GM10266 (cell line): ENCODE measurements around the gene LEFTY2.
A peak's percentile ranks its signal among the peaks of the same experiment; 100 is the strongest.
"Not testable (repeated sequence)": the region's sequence is repeated elsewhere in the genome, so short reads cannot be mapped to it uniquely, and the experiment has no call there.

Source experiments
- DNase-seq: peaks from one replicate; pipeline ENCODE4 v3.0.0; 2012; ENCODE audit errors: extremely low spot score
- TF ChIP-seq, protein P1 (sequence below): IDR thresholded peaks from 2 replicates; pipeline ENCODE4 v1.5.1; 2012; ENCODE audit warnings: mild to moderate bottlenecking, low read depth; ENCODE audit not compliant: control insufficient read depth, insufficient read depth; ENCODE audit errors: missing control alignments

Gene LEFTY2

DNA sequence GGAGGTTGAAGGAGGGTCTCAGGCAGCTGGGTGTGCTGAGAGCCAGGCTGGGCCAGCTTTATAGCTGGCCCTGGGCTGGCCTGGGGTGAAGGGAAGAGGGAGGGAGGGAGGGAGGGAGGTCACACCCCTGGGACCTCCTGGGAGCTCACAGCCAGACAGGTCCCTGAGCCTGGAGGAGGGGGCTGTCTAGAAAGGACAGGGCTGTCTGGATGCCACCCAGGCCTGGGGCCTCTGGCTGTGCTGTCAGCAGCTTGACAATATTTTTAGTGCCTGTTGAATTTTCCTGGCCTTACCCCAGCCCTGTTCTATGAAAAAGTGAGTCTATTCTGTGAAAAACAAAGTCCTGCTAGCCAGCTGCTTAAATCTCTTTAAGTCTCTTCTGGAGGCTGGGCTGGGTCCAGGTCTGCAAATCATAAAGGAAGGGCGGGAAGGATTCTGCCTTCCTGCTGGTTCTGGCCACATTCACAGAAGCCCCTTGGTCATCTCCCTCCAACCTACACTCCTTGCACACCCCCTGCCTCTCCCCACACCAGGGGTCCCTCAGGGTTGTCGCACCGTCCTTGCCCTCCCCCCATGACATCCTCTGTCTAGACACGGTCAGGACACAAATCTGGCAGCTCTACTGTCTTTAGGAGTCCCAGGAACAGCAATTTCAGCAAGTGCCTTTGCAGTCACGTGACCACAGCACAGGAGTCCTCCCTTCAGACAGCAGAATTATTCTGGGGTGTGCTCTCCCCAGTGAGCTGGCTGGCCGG lies at the start of gene LEFTY2:
Gene LEFTY2 (minus strand): TSS at position 34 of the 755 bp plus-strand sequence. CDS start 80 bp downstream, outside the sequence.
- TF ChIP-seq, protein P1, sequence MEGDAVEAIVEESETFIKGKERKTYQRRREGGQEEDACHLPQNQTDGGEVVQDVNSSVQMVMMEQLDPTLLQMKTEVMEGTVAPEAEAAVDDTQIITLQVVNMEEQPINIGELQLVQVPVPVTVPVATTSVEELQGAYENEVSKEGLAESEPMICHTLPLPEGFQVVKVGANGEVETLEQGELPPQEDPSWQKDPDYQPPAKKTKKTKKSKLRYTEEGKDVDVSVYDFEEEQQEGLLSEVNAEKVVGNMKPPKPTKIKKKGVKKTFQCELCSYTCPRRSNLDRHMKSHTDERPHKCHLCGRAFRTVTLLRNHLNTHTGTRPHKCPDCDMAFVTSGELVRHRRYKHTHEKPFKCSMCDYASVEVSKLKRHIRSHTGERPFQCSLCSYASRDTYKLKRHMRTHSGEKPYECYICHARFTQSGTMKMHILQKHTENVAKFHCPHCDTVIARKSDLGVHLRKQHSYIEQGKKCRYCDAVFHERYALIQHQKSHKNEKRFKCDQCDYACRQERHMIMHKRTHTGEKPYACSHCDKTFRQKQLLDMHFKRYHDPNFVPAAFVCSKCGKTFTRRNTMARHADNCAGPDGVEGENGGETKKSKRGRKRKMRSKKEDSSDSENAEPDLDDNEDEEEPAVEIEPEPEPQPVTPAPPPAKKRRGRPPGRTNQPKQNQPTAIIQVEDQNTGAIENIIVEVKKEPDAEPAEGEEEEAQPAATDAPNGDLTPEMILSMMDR = no peak
- DNase-seq = no peak

DNA sequence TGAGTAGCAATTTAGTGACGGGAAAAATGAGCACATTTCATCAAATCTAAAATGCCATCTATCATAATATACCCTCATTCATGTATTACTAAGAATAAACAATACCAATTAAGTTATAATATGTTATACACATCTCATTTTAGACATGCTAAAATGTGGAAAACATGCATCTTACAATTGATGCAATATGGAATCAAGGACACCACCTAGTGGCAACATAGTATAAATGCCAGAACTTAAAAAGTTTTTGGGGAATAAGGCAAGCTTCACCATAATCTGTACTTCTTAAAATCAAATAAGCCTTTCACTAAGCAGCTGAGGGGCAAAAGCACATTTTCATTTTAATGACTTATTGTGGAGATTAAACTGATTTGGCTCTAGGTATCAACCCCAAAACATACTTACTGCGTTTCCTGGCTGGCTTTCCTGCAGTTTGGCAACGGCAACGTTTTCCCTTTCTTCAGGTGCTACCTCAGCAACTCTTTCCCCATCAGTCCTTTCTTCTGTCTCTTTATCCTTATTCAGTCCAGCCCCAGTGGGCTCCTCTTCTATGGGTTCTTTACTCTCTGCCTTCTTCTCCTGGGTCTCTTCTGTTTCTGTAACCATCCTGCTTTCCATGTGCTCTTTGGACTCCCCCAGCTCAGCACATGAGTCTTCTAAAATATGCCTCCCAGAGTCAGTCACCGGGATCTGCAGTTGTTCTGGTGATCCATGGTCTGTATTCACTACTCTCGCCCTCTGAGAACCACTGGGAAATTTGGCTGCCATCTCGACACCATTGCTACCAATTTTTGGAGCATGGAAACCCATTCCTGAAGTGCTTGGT lies 46.7 kb upstream of the LEFTY2 start:
- no peak for DNase-seq
- TF ChIP-seq, protein P1 = peak; percentile 62

DNA sequence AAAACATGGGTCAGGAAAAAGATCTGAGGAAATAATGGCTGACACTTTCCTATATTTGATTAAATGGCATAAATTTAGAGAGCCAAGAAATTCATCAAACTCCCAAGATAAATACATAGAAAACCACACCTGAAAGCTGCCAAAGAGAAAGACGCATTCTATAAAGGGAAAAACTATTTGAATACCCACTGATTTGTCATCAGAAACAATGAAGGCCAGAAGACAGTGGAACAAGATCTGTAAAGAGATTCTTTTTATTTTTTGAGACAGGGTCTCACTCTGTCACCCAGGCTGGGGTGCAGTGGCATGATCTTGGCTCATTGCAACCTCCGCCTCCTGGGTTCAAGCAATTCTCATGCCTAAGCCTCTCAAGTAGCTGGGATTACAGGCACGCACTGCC lies 40.7 kb upstream of the LEFTY2 start:
- TF ChIP-seq, protein P1 = no peak

DNA sequence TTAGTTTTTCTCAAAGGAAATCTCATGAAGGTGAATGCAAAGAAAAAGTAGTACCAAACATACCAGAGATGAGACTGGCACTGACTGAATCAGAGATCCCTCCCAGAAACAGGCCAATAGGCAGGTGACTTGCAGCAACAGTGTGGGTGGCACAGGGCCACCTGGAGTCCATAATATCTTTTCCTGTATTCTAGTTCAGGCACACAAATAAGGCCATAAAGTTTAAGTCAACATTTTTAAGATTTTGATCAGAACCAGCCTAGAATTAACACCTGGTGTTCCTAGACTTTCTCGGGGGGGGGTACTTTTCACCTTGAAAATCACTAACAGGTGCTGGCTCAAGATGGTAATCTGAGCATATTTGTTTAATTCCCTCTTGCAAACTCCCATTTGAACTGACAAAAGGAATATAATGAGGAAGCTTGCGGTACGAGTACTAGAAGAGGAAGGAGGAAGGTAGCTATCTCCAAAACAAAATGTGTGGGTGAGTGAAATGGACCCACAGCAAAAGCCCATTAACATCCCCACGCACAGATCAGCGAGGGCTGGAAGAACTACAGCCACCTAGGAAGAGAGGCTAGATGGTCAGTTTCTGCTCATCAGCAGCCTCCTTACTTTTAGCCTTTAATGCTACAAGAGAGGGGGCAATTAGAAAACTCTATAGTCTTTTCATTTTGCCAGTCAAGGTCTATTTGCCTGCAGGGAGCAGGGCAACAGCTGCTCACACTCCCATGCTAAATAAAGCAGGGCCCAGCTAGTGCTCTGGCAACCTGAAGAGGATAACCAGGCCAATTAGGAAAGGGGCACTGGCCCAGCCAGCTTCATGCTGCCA lies 39.2 kb upstream of the LEFTY2 start:
- TF ChIP-seq, protein P1 = no peak
- DNase-seq = no peak

More for the DNA sequence above, 40.7 kb upstream of the LEFTY2 start:
- no peak for DNase-seq

DNA sequence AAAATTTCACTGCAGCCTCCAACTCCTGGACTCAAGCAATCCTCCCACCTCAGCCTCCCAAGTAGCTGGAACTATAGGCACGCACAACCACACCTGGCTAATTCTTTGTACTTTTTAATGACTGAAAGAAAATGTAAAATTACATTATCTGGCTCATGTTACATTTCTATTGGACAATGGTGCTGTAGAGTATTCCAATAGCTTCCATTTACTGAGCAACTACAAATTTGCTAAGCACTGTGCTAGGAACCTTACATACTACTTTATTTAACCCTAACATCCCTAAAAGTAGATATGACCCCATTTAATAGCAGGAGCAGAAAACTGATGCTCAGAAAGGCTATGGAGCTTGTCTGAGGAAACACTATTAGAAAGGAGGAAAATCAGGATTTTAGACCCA lies 38.4 kb upstream of the LEFTY2 start:
- TF ChIP-seq, protein P1 = no peak
- no peak for DNase-seq

DNA sequence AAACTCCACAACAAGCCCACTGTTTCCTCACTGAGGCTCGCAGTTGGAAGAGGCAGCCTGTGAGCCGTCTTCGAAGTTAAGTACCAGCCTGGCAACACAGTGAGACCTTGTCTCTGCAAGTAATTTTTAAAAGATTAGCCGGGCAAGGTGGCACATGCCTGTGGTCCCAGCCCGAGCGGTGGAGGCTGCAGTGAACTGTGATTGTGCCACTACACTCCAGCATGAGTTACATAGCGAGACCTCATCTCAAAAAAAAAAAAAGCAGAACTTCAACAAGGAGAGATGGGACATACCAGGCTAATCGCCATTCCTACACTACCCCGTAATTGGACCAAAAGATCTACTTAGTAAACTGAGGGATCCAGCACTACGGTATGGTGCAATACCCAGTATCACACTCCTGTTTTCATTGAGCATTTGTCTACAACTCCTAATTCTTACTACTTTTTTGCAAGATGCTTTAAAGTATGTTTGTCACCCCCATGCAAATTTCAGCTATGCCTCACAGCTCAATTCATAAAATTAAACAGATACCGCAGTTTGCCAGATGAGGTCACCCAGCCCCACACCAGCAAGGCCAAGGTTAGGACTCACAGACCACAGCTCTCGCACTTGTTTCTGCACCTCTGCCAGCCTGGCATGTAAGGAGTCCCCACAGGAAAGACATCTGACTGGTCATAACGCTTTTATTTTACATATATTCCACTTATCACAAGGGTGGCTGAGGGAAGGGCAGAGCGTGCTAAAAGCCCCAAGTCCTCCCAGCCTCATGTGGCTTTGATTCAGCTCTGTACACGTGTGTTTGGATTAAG lies 37.1 kb upstream of the LEFTY2 start:
- DNase-seq = peak; percentile 51
- TF ChIP-seq, protein P1 = peak; percentile 20

DNA sequence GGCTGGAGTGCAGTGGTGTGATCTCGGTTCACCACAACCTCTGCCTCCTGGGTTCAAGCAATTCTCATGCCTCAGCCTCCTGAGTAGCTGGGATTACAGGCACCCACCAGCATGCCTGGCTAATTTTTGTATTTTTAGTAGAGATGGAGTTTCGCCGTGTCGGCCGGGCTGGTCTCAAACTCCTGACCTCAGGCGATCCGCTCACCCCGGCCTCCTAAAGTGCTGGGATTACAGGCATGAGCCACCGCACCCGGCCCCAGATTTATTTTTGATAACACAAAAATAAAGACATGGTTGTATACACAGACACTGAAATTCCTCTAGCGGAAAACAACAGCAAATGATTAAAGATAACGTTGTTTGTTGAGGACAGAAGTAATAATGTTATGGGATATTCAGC lies 34.1 kb upstream of the LEFTY2 start:
- DNase-seq = not testable (repeated sequence)
